ENCODE data around the gene GPR31. TPM values are rescaled to one million over a fixed set of nuclear protein-coding genes. Genes with fewer than 3 reads are reported as not detected.
"Not testable (repeated sequence)": the region's sequence is repeated elsewhere in the genome, so short reads cannot be mapped to it uniquely, and the experiment has no call there.

Gene GPR31
- total RNA-seq, 1 donor from 2014 or later, result not detected

DNA sequence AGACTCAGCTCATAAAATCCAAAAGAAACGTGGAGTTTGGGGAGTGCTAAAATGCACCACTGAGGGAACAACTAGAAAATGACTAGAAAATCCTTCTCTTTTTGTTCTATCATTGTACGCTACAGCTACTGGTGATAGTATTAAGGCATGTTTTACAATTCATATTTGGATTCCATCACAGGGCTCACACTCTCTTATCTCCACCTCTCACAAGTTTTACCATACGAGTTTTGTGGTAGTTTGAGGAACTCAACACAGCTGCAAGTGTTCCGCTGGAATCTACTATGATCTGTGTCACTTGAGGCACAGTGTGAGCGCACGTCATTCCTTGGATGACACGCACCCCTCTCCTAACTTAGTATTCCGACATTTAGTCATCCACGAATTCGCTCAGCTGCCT lies 9.9 kb upstream of the GPR31 start:
- intact Hi-C loops (cut with micrococcal nuclease), result not testable (repeated sequence)

DNA sequence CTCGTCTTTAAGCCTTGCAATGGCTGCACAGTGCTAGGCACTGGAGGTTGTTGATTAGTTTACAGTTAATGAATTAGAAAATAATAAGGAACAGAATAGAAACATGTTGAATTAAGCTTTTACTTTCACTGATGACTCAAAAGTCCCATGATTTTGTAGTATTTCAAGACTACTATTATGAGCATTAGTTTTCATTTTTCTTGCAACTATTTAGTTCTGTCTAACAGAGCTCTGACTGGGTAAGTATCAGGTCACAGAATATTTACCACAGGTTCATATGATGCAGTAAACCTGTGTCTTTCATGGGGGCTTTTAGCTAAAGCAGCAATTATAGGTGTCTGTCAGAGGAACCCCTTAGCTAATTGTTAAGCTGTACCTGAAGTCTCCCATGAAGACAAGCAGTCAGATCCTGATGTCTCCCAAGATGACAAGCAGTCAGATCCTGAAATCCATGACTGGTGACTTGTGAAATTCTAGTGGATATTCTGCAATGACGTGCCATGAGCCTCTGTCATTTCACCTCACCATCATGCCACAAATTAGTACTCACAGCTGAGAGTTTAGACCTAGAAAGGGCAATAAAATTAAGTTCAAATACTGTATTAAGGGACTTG lies 8.2 kb upstream of the GPR31 start:
- intact Hi-C loops (cut with micrococcal nuclease), result no loop called here

DNA sequence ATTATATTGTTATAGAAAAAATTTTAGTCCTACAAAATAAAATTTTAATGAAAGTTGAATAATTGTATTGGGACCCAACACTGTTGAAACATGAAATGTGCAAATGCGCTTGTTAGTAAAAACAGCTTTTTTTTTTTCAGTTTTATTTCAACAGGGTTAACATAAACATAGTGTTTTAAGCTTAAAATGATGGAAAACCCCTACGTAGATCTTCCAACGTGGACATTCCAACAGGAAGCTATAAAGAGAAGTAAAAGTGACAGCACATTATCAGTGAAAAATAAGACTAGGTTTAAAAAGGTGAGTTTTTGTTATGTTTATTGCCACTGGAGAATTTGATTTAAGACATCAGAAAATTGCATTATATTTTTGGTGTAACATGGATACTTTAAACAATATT lies 6.5 kb upstream of the GPR31 start:
- intact Hi-C loops (cut with micrococcal nuclease), result no loop called here

DNA sequence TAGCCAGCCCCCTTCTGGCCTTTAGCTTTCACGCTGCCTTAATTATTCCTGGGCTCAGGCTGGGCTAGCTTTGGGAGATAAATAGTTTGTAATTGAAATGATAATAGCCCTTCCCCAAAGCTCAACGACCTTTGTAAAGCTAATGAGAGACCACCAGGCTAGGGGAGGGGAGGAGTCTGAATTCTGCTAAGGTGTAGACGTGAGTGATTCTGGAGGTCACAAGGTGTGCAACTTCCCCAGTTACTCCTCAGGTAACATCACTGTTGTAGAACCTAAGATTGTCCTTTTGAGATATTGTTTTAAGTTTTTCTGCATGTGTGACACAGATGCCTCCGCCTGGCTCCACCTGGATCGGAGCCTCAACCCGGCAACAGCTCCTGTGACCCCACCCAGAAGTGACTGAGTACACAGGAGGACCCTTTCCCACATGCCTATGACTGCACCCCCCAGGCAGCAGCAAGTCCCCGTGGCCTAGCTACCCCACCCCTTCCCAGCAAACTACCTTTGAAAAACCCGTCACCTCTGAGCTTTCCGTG lies 5.8 kb upstream of the GPR31 start:
- intact Hi-C loops (cut with micrococcal nuclease), result no loop called here

DNA sequence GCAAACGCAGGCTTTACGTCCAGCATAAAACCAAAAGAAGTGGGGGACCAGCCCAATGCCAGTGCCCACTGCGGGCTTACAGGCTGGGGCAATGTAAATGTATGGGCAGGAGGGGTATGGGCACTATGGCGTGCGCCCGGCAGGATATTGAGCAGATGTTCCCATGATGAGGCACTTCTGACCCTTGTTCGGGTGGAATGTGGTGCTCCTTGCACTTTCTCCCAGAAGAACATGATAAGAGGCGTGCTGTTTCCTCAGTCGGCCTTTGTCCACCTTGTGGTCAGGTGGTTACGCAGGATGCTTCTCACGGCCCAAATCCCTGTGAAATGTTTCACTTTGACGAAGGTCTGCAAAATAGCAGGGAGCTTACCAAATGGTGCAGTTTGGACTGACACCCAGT lies 4.8 kb upstream of the GPR31 start:
- intact Hi-C loops (cut with micrococcal nuclease), result no loop called here

DNA sequence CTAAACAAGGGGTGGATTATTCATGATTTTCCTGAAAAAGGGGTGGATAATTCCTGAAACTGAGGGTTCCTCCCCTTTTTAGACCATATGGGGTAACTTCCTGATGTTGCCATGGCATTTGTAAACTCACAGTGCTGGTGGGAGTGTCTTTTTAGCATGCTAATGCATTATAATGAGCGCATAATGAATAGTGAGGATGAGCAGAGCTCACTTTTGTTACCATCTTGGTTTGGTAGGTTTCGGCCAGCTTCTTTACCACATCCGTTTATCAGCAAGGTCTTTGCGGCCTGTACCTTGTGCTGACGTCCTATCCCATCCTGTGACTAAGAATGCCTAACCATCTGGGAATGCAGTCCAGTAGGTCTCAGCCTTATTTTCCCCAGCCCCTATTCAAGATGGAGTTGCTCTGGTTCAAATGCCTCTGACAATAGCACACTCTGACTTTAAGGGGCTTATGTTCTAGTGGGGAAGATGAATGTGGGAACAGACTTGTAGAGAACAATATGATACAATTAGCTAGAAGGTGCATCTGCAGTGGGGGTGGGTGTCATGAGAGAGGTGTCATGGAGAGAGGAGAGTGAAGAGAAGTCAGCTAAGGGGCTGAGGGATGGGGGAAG lies 4.2 kb upstream of the GPR31 start:
- intact Hi-C loops (cut with micrococcal nuclease), result no loop called here

DNA sequence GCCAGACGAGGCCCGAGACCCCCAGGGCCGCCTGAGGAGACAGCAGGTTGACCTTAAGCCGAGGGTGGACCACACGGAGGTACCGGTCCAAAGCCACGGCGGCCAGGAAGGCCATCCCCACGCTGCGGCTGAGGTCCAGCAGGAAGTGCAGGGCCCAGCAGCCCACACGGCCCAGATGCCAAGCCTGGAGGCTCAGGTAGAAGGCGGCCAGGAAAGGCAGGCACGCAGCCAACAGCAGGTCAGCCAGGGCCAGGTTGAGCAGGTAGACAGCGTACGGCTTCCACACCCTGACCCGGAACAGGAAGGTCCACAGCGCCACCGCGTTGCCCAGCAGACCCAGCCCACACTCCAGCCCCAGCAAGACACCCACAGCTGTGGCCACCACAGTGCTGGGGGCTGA lies 366 bp downstream of the GPR31 start:
- intact Hi-C loops (cut with micrococcal nuclease), result no loop called here

DNA sequence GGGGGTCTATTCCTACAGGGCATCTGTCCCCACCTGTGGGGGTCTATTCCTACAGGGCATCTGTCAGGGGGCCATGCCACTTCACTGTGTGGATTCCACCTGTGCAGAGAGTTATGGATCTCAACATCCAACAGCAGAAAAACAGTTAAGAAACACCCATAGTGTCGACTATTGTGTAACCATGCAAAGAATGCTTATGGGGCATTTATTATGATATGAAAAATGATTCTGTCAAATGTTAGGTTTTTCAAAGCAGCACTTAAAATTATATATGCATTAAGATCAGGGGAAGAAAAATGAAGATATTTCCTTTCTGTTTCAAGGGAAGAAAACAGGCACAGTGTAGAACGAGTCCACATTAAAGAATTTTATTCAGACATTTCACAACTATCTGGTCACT lies 2.9 kb downstream of the GPR31 start:
- intact Hi-C loops (cut with micrococcal nuclease), result no loop called here

DNA sequence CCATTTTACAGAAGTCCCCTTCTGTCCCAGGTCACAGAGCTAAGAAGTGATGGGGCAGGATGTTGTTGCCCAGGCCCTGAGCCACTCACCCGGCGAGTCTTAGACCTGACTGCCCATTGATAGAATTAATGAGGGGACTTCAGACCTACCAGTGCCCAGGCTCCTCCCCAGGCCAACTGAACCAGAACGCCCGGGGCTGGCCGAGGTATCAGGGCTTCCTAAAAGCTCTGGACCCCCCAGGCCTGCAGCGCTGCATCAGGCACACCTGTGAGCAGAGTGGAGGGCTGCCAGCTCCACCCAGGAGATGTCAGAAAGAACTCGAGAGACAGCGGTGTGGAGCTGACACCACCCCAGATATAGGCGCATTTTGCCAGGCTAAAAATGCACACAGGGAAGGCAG lies 3.5 kb downstream of the GPR31 start:
- intact Hi-C loops (cut with micrococcal nuclease), result no loop called here

DNA sequence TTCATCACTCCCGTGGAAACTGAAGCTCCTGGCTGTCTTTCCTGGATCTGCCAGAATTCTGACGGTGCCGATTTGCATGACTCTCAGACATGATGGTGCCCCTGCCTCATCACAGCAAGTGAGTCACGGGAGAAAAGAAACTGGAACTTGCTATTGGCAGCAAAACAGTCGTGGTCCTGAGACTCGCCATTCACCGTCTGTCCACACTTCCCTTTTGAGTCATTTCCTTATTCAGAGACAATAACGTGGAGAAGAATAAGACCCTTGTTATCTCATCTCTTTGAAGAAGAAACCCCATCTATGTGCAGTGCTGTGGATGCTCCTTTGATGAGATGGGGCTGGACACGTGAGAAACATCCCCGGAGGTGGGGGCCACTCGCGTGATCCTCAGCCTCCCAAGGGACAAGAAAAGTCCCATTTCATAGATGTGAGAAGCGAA lies 4.2 kb downstream of the GPR31 start:
- intact Hi-C loops (cut with micrococcal nuclease), result no loop called here

DNA sequence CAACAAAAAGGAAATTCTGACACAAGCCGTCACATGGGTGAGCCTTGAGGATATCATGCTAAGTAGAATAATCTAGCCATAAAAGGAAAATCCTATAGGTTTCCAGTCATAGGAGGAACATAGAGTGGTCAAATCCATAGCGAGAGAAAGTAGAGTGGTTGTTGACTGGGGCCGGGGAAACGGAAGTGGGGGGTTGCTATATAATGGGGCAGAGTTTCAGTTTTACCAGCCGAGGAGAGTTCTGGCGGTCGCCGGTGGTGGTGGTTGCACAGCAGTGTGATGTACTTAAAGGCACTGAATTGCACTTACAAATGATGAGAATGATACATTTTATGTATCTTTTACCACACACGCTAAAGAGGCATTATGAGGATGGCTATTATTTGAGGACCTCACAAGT lies 4.9 kb downstream of the GPR31 start:
- intact Hi-C loops (cut with micrococcal nuclease), result no loop called here

DNA sequence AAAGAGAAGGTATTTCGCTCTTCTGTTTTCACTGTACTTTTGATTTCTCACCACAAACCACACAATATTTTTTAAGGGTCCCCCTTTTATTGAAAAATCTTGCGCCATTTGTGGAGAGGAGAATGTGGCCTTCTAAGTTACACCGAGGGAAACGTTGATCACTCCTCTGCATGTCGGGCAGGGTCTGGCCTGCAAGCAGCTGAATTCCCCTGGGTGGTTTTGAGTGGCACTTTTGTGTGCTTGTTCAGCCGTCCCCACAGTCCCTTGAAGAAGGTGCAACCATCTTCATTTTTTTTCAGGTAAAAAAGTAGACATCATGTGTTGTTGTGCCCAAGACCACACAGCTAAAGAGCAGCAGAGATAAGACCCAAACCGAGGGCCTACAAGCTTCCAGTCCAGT lies 6.1 kb downstream of the GPR31 start:
- intact Hi-C loops (cut with micrococcal nuclease), result no loop called here

DNA sequence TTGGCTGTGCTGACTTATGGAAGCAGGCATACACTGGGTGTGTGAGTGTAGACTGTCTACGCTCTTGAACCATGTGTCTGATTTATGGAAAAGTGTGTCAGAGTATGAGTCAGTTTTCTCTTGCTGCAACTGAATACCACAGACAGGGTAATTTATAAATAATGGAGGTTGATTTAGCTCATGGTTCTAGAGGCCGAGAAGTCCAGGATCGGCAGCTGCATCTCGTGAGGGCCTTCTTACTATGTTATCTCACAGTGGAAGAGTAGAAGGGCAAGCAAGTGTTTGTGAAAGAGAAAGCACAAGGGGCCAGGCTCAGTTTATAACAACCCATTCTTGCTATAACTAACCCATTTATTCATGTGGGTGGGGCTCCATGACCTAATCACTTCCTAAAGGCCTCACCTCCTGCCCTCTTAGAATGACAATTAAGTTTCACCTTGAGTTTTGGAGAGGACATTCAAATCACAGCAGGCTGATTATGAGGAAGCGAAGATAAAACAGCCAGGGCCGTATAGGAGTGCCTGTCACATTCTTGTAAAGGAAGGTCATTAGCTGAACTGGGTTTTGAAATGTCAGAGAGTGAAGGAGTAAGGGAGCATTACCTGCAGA lies 6.7 kb downstream of the GPR31 start:
- intact Hi-C loops (cut with micrococcal nuclease), result no loop called here

DNA sequence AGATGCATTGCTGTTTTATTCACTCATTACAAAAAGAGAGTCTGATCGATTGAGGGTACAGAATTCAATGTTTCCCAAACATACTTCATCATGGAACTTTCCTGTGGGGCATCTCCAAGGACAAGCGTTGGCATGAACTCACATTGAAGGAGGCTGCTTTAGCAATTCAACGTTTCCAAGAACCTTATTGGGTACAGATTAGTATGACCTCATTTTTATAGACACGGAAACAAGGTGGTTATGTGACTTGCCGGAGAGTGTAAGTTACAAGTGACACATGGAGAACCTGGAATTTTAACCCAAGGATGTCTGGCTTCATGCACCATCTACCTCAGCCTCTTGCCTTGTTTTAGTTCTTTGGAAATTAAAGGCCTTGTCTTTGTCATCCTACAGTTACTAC lies 8.8 kb downstream of the GPR31 start:
- intact Hi-C loops (cut with micrococcal nuclease), result no loop called here

DNA sequence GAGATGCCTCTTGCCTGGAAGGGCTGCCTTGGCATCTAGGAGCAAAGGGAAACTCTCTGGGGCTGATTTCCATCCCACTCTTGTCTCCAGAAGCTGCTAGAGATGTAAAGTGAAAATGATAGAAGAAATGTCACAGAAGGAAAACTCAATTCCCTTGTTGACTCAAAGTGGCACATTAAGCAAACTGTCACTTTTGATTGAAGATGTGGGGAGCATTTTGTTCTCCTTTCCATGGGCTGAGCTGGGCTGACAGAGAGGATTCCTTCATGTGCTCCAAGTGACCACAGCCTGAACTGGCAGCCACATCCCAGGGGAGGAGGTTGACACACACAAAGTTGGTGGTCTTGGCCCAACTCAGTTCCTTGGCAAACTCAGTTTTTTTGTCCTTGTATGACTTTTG lies 9.8 kb downstream of the GPR31 start:
- intact Hi-C loops (cut with micrococcal nuclease), result no loop called here

DNA sequence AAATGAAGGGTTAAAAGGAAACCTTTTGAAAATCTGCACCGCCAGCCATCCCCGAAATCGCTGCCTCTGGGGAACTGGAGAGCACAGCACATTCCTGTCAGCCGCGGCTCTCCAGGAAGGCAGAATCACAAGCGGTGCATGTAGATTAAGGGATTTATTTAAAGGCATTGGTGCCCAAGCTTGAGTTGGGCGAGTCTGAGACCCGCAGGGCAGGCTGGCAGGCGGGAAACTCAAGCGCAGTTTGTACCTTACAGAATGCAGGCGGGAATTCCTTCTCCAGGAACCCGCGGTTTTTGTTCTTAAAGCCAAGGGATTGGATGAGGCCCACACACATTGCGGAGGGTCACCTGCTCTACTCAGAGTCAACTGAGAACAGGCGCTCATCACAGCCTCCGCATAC lies 10.8 kb downstream of the GPR31 start:
- intact Hi-C loops (cut with micrococcal nuclease), result no loop called here

DNA sequence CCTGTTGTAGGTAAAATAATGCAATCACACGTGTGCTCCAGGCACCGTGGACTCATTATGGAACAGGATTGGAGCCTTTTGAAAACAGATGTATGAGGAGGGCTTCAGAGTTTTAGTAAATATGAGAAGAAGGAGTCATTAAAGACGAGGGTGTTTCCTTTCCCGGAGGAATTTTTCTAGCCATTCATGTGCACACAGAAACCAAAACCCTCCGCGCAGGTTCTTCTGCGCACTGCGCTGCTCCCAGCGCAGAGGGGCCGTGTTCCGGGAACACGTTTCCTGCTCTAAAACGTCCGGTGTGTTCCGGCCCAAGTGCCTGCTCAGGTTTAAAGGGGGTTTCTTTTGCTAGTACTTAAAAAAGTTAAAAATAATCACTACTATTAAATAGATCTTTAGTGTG lies 11.6 kb downstream of the GPR31 start:
- intact Hi-C loops (cut with micrococcal nuclease), result no loop called here

DNA sequence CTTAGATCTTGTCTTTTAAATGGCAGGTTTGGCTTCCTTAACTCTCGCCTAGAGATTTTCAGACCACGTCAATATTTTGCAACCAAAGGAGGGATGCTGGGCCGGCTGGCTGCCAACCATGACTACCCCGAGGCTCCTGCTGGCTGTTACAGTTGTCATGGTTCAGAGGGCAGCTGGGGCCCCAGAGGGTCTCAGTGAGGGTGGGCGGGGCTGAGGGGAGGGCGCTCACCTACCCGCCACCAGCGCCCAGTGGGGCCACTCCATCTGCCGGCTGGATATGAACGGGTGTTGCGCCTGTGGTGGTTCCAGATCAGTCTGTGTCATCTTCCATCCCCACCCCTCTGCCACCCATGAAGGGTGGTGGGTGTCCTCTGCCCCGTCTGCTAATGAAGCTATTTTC lies 12.3 kb downstream of the GPR31 start:
- intact Hi-C loops (cut with micrococcal nuclease), result no loop called here

DNA sequence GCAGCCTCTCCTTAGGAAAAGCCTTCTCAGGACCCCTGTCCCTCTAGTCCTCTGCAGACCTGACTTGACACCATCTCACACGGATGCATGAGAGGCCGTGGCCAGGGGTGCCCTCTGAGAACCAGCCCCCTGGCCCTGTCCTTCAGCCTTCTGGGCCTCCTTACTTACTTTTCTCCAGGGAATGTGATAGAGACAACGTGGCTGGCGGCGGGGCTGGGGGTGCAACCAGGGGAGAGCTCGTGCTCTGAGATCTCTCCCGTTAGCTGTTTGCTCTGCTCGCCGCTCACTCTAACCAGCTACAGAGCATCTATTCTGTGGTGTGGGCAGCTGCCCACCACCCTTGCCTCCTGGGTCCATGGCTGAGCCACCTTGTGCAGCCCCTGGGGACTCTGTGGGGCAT lies 14.7 kb downstream of the GPR31 start:
- intact Hi-C loops (cut with micrococcal nuclease), result no loop called here

DNA sequence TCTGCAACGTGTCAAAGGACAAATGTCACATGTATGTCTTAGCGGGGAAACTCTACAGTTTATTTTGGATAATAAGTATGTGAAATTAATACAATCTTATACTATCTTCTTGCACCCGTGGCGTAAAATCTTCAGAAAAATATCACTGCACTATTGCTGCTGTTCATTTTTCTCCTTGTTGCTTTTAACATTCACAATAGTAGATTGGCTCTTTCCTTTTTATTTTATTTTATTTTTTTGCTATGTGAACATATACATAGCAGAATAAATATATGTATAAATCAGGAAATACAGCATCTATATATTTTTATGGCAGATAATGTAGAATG lies 15.4 kb downstream of the GPR31 start:
- intact Hi-C loops (cut with micrococcal nuclease), result loop anchor here (1.0 kb wide), 3 partner anchors 145 to 367 kb away; no protein-coding TSS in a partner anchor

DNA sequence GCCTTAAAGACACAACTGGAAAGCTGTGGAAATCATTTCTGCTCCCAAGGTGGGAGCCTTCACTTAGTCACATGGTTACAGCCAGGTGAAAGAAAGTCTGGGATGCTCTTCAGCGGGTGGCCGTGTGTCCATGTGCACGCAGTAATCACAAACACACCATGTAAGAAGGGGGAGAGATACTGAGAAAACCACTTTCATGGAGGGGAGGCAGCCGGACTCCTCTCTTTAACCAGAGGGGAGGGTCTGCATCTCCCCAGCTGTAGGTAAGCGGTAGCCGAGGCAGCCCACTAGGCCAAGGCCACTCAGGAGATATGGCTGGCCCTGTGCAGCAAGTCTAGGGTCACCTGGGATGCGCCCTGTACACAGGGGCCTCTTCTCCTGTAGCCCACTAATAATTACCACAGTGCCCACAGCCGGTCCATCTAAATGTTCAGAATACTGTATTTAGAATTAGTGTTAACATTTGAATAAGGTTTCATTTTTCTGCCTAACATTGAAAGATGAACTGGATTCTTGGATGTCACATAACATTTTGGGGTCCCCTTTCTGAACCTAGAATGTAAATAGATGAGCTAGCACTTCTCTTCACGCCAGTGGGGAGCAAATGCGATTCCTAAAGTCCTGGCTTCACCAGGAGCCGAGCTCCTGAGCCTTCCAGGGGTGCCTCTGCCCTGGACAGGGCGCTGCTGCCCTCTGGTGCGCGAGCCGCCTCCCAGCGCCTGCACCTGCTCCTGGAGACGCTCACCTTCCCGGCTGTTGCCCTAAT lies 15.9 kb downstream of the GPR31 start:
- intact Hi-C loops (cut with micrococcal nuclease), result loop anchor here (1.0 kb wide), 3 partner anchors 145 to 367 kb away; no protein-coding TSS in a partner anchor
